Upper lobe of left lung (tissue), 6 donors: ENCODE results near the gene COL15A1. TPM values are rescaled to one million over a fixed set of nuclear protein-coding genes. Genes with fewer than 3 reads are reported as not detected.

ENCODE experiments used
- ATAC-seq, 2 donors: fragments of 200-7000 bp; cut with Tn5 transposase; one replicate each; pipeline ENCODE4 v1.9.1; 2022; ENCODE audit warnings: mild to moderate bottlenecking in 2 of 2, moderate library complexity in 2 of 2; ENCODE audit not compliant: low FRiP score in 2 of 2
- DNase-seq, 2 donors: peaks; one replicate each; pipeline ENCODE4 v3.0.0-alpha.2; 2019 to 2020
- H3K27ac ChIP-seq, 4 donors: fragments of 200-600 bp; sonication (generic); one replicate each; pipeline ENCODE4 v1.5.1; 2016 to 2019
- H3K27me3 ChIP-seq, 4 donors: fragments of 200-600 bp; sonication (generic); one replicate each; pipeline ENCODE4 v1.5.1; 2017 to 2019
- H3K36me3 ChIP-seq, 4 donors: fragments of 200-600 bp; sonication (generic); one replicate each; pipeline ENCODE4 v1.5.1; 2016 to 2019
- H3K4me1 ChIP-seq, 4 donors: fragments of 200-600 bp; sonication (generic); one replicate each; pipeline ENCODE4 v1.5.1; 2018 to 2019
- H3K4me3 ChIP-seq, 4 donors: fragments of 200-600 bp; sonication (generic); one replicate each; pipeline ENCODE4 v1.5.1; 2017 to 2019; ENCODE audit warnings: mild to moderate bottlenecking in 2 of 4, moderate library complexity in 1 of 4
- H3K9me3 ChIP-seq, 4 donors: fragments of 200-600 bp; sonication (generic); one replicate each; pipeline ENCODE4 v1.5.1; 2018 to 2019
- CTCF ChIP-seq, 6 experiments: fragments of 450-650 bp in 4 of 6; fragments of 200-600 bp in 2 of 6; sonication (generic) in 2 of 6; IDR thresholded peaks; one replicate each; pipeline ENCODE4 v1.5.1; 2016 to 2019; ENCODE audit warnings: antibody characterized with exemption in 6 of 6
- EP300 ChIP-seq, 4 donors: sonication (generic); formaldehyde crosslinking; IDR thresholded peaks; one replicate each; pipeline ENCODE4 v1.5.1; 2017; ENCODE audit warnings: antibody characterized with exemption in 4 of 4, control low read depth in 2 of 4
- POLR2A ChIP-seq, 4 donors: fragments of 450-650 bp; IDR thresholded peaks; one replicate each; pipeline ENCODE4 v1.5.1; 2016 to 2017; ENCODE audit warnings: antibody characterized with exemption in 4 of 4, mild to moderate bottlenecking in 2 of 4
- POLR2AphosphoS5 ChIP-seq, 2 donors: sonication (generic); formaldehyde crosslinking; IDR thresholded peaks; one replicate each; pipeline ENCODE4 v1.5.1; 2017; ENCODE audit warnings: antibody characterized with exemption in 2 of 2
- WGBS, 2 donors: methylation state at CpG; one replicate each; pipeline ENCODE4 v1.1.5; 2017 to 2018; 5-methylcytosine and 5-hydroxymethylcytosine counted together
- total RNA-seq, 6 donors: library from RNA; depleted of rRNA in 4 of 6; stranded (reverse); fragments of >200 nt in 4 of 6; gene quantifications; one replicate each; pipeline versions ENCODE4 v1.1.0 to v1.2.1, GENCODE V29; 2016 to 2021
- donor health status: DM: no; HTN: no; CAD: no; lungs with moderate emphysema.
- donor health status: DM: no; HTN: yes; CAD: no; lungs with severe emphysema.

COL15A1 gene
- total RNA-seq, 6 donors from 2014 or later: 1.0 to 17.9 (median 2.7) TPM

- no peak for ATAC-seq
- no peaks in the 10 kb centered on the region for H3K36me3 ChIP-seq
- H3K9me3 ChIP-seq: no peaks in the 10 kb centered on the region
- no peak overlapping the region for H3K4me3 ChIP-seq
- no peaks in the 10 kb centered on the region for H3K27me3 ChIP-seq
- DNase-seq: no peak
- no peak overlapping the region for H3K27ac ChIP-seq
- peaks cover 0 to 4% (median 1%) of the 10 kb centered on the region in 4 donors for H3K4me1 ChIP-seq
- TF ChIP-seq POLR2AphosphoS5 (IDR thresholded peaks at IDR 0.05) (no peak), CTCF (IDR thresholded peaks at IDR 0.05) (no peak), POLR2A (IDR thresholded peaks at IDR 0.05) (no peak), EP300 (IDR thresholded peaks at IDR 0.05) (no peak)
- 60 to 71% methylated on average over 1 of the region's 1 CpG for WGBS, 2 donors
Measured at GRCh38 chr9:98921732-98922131, 22.0 kb upstream of the COL15A1 start.

DNA sequence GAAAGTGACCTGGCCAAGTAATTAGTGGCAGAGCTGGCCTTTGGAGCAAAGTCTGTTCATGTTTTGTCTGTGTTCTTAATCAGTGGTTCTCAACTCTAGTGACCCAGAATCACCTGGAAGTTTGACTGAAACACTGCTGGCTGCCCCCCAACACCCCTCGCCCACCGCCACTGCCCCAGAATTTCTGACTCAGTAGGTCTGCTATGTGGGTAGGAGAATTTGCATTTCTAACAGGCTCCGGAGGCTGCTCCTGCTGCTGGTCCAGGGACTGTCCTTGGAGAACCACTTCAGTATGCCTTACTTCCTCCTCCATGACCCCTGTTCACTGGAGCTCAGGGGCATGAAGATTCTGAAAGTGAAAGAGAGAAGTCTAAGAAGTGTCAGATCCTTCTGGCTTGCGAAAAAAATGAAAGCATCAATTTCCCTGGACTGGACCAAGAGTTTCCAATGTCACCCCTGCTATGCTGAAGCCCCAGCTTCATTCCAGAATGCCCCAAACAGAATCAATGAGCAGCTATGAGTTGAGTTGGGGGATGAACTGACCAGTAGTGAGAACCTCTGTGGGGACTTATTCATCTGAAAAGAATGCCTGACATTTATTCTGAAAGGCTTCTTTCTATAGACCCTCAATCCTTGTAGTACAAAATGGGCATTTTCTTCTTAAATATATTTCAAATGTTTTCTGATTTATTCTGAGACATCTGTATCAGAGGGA lies 20.8 kb upstream of the COL15A1 start:
- ATAC-seq (peak in 1 of 2 donors; percentile 43), DNase-seq (no peak)
- H3K27ac ChIP-seq: no peak overlapping the region
- H3K4me3 ChIP-seq: no peak overlapping the region
- H3K4me1 ChIP-seq: peaks cover 0 to 4% (median 1%) of the 10 kb centered on the region in 4 donors
- H3K36me3 ChIP-seq: no peaks in the 10 kb centered on the region
- H3K9me3 ChIP-seq: no peaks in the 10 kb centered on the region
- no peaks in the 10 kb centered on the region for H3K27me3 ChIP-seq
- WGBS, 2 donors: 62% methylated on average over 4 of the region's 4 CpGs
- TF ChIP-seq EP300 (IDR thresholded peaks at IDR 0.05) (no peak), POLR2AphosphoS5 (IDR thresholded peaks at IDR 0.05) (no peak)

- TF ChIP-seq POLR2AphosphoS5 (IDR thresholded peaks at IDR 0.05) (no peak), POLR2A (IDR thresholded peaks at IDR 0.05) (no peak), CTCF (IDR thresholded peaks at IDR 0.05) (no peak), EP300 (IDR thresholded peaks at IDR 0.05) (no peak)
- no peak for DNase-seq
- Histone ChIP-seq H3K27me3 (no peaks in the 10 kb centered on the region), H3K9me3 (no peaks in the 10 kb centered on the region), H3K36me3 (no peaks in the 10 kb centered on the region), H3K4me3 (no peak overlapping the region), H3K27ac (no peak overlapping the region), H3K4me1 (peaks cover 0 to 4% (median 1%) of the 10 kb centered on the region in 4 donors)
- 71 to 78% methylated on average over 5 of the region's 5 CpGs for WGBS, 2 donors
- no peak for ATAC-seq
Measured at GRCh38 chr9:98923451-98924123, 20.1 kb upstream of the COL15A1 start.

DNA sequence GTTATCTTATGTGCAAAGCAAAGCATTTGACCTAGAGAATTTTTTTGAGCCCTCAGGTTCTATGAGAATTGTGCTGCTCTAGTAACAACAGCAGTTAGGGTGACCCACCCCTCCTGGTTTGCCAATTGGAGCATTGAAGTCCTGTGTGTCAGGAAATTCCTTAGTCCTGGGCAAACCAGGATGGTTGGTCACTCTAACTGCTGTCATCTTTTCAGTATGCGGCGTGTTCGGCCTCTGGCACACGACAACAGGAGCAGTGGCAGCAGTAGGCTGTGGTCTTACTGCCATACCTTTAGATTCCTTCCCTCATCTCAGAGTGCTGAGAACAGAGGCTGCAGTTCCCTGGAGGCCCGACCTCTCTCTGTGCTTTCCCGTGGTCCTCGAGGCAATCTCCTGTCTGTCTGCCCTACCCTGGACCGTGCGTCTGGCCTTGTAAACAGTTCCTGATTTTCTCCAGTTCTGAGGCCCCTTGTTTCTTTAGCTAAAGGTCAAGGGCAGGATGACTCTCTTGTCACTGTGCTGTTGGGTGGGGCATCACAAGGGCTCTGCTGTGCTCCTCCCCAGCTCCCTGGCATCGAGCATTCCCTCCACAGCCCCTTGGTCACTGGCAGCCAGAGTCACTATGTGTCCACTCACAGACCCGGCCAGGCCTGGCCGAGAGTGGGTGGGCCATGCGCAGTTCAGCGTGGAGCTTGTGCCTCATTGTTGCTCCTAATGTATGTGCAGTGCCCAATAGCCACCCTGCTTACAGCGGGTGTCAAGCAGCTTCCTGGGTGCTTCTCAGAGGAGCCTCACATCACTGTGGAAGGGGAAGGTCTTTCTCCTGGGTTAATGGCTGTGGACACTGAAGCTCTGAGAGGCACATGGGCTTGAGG lies 18.5 kb upstream of the COL15A1 start:
- peaks cover 0 to 4% (median 1%) of the 10 kb centered on the region in 4 donors for H3K4me1 ChIP-seq
- no peak overlapping the region for H3K4me3 ChIP-seq
- TF ChIP-seq EP300 (IDR thresholded peaks at IDR 0.05): no peak
- TF ChIP-seq POLR2A (IDR thresholded peaks at IDR 0.05): no peak
- TF ChIP-seq CTCF (IDR thresholded peaks at IDR 0.05): no peak
- TF ChIP-seq POLR2AphosphoS5 (IDR thresholded peaks at IDR 0.05): no peak
- ATAC-seq (peak in 1 of 2 donors; percentile 21), DNase-seq (no peak)
- no peaks in the 10 kb centered on the region for H3K9me3 ChIP-seq
- 87 to 90% methylated on average over 9 to 15 of the region's 15 CpGs for WGBS, 2 donors
- H3K36me3 ChIP-seq: no peaks in the 10 kb centered on the region
- H3K27ac ChIP-seq: no peak overlapping the region
- no peaks in the 10 kb centered on the region for H3K27me3 ChIP-seq

DNA sequence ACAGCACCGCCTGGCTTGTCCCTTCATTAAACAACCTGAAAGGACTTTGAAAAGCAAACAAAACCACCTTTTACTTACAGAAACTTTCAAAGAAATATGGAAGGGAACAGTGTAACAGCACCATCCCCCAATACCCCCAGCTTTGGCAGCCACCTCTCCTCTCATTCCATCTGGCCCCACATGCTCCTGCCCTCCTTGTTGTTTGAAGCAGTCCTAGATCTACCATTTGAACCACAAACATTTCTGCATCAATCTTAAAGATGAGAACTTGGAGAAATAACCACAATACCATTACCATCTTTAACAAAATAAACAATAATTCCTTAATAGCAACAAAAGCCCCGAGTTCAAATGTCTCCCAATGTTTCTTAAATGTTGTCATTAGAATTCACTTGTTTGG lies 17.8 kb upstream of the COL15A1 start:
- no peak for DNase-seq
- H3K36me3 ChIP-seq: no peaks in the 10 kb centered on the region
- peaks cover 0 to 4% (median 1%) of the 10 kb centered on the region in 4 donors for H3K4me1 ChIP-seq
- 78 to 83% methylated on average over 2 of the region's 2 CpGs for WGBS, 2 donors
- no peak for ATAC-seq
- H3K9me3 ChIP-seq: no peaks in the 10 kb centered on the region
- no peak overlapping the region for H3K27ac ChIP-seq
- H3K27me3 ChIP-seq: no peaks in the 10 kb centered on the region
- no peak overlapping the region for H3K4me3 ChIP-seq
- TF ChIP-seq EP300 (IDR thresholded peaks at IDR 0.05) (no peak), POLR2A (IDR thresholded peaks at IDR 0.05) (no peak), CTCF (IDR thresholded peaks at IDR 0.05) (no peak), POLR2AphosphoS5 (IDR thresholded peaks at IDR 0.05) (no peak)
